GM23338 (cell line): ENCODE measurements around the gene TEX54. TPM values are rescaled to one million over a fixed set of nuclear protein-coding genes. Genes with fewer than 3 reads are reported as not detected.

Experiments
- ATAC-seq: fragments of 200-7000 bp; cut with Tn5 transposase; 3 replicates; pipeline ENCODE4 v1.9.1; 2020
- DNase-seq: peaks from one replicate; pipeline ENCODE4 v3.0.0-alpha.2; 2015; ENCODE audit warnings: low spot score
- H2AFZ ChIP-seq: fragments of 200-600 bp; sonication (generic); 2 replicates; pipeline ENCODE4 v1.8.0; 2016; ENCODE audit warnings: antibody characterized with exemption, mild to moderate bottlenecking, moderate library complexity
- H3F3A ChIP-seq: fragments of 200-600 bp; sonication (generic); replicated peaks from 2 replicates; pipeline ENCODE4 v1.8.0; 2017; ENCODE audit warnings: antibody characterized with exemption, mixed run types, low read depth
- H3K27ac ChIP-seq: fragments of 200-600 bp; sonication (generic); 2 replicates; pipeline ENCODE4 v1.6.1; 2016; ENCODE audit warnings: low read depth
- H3K27me3 ChIP-seq: fragments of 200-600 bp; sonication (generic); 2 replicates; pipeline ENCODE4 v1.8.0; 2016; ENCODE audit warnings: mild to moderate bottlenecking, mixed run types, moderate library complexity; ENCODE audit not compliant: insufficient read depth
- H3K36me3 ChIP-seq: fragments of 200-600 bp; sonication (generic); 2 replicates; pipeline ENCODE4 v1.8.0; 2016; ENCODE audit warnings: mild to moderate bottlenecking; ENCODE audit not compliant: insufficient read depth
- H3K4me1 ChIP-seq: fragments of 200-600 bp; sonication (generic); 2 replicates; pipeline ENCODE4 v1.8.0; 2016; ENCODE audit warnings: mild to moderate bottlenecking, moderate library complexity; ENCODE audit not compliant: insufficient read depth
- H3K4me2 ChIP-seq: fragments of 200-600 bp; sonication (generic); 2 replicates; pipeline ENCODE4 v1.7.1; 2017; ENCODE audit warnings: mixed run types
- H3K4me3 ChIP-seq: fragments of 200-600 bp; sonication (generic); 2 replicates; pipeline ENCODE4 v1.6.1; 2016; ENCODE audit warnings: mixed run types
- H3K79me2 ChIP-seq: fragments of 200-600 bp; sonication (generic); replicated peaks from 2 replicates; pipeline ENCODE4 v1.8.0; 2017; ENCODE audit warnings: mild to moderate bottlenecking; ENCODE audit not compliant: insufficient read depth
- H3K9me2 ChIP-seq: fragments of 200-600 bp; sonication (generic); 2 replicates; pipeline ENCODE4 v1.8.0; 2017; ENCODE audit not compliant: insufficient read depth
- H4K20me1 ChIP-seq: fragments of 200-600 bp; sonication (generic); replicated peaks from 2 replicates; pipeline ENCODE4 v1.8.0; 2017; ENCODE audit warnings: mild to moderate bottlenecking; ENCODE audit not compliant: insufficient read depth
- H3K27ac Mint-ChIP-seq: 2 replicates; pipeline ENCODE4 v1.8.0; 2020; ENCODE audit warnings: inconsistent platforms, mild to moderate bottlenecking, moderate library complexity, mixed read lengths
- H3K27me3 Mint-ChIP-seq: 3 replicates; pipeline ENCODE4 v1.8.0; 2022; ENCODE audit warnings: low read depth, mild to moderate bottlenecking, moderate library complexity, mixed read lengths, inconsistent platforms; ENCODE audit not compliant: insufficient read depth, poor library complexity
- H3K36me3 Mint-ChIP-seq: 3 replicates; pipeline ENCODE4 v1.8.0; 2021; ENCODE audit warnings: low read depth, mild to moderate bottlenecking, inconsistent platforms, moderate library complexity, mixed read lengths
- H3K4me1 Mint-ChIP-seq: 3 replicates; pipeline ENCODE4 v1.8.0; 2020; ENCODE audit warnings: mild to moderate bottlenecking, inconsistent platforms, mixed read lengths
- H3K4me3 Mint-ChIP-seq: 3 replicates; pipeline ENCODE4 v1.8.0; 2021; ENCODE audit warnings: moderate library complexity, mild to moderate bottlenecking, inconsistent platforms, mixed read lengths
- H3K9me3 Mint-ChIP-seq: 3 replicates; pipeline ENCODE4 v1.8.0; 2020; ENCODE audit warnings: moderate library complexity, mild to moderate bottlenecking, inconsistent platforms, mixed read lengths
- CREB1 ChIP-seq: fragments of 250-450 bp; sonication (Bioruptor Pico); IDR thresholded peaks from 2 replicates; pipeline ENCODE4 v1.5.0; 2020; ENCODE audit warnings: low read depth, mild to moderate bottlenecking, moderate library complexity
- CTCF ChIP-seq, 2 experiments: fragments of 200-600 bp in 1 of 2; sonication (generic) in 1 of 2; conservative IDR thresholded peaks; 2 replicates each; pipeline versions ENCODE4 v1.5.1 to v1.6.1; 2016 to 2017; ENCODE audit warnings: antibody characterized with exemption in 2 of 2, low read depth in 2 of 2, mild to moderate bottlenecking in 2 of 2, moderate library complexity in 1 of 2
- ETS1 ChIP-seq: IDR thresholded peaks from 2 replicates; pipeline ENCODE4 v1.6.1; 2016; ENCODE audit warnings: antibody characterized with exemption
- JUNB ChIP-seq: IDR thresholded peaks from one replicate; pipeline ENCODE4 v1.6.1; 2016; ENCODE audit warnings: antibody characterized with exemption; ENCODE audit not compliant: unreplicated experiment
- NANOG ChIP-seq: IDR thresholded peaks from 2 replicates; pipeline ENCODE4 v1.6.1; 2016; ENCODE audit warnings: antibody characterized with exemption, borderline replicate concordance
- REST ChIP-seq: IDR thresholded peaks from one replicate; pipeline ENCODE4 v1.6.1; 2018; ENCODE audit warnings: antibody characterized with exemption; ENCODE audit not compliant: unreplicated experiment
- STAT1 ChIP-seq: IDR thresholded peaks from one replicate; pipeline ENCODE4 v1.6.1; 2016; ENCODE audit warnings: antibody characterized with exemption; ENCODE audit not compliant: unreplicated experiment
- ZNF114 ChIP-seq: fragments of 250-450 bp; sonication (Bioruptor Pico); IDR thresholded peaks from 2 replicates; pipeline ENCODE4 v1.5.0; 2020; ENCODE audit warnings: mild to moderate bottlenecking, moderate library complexity
- polyA plus RNA-seq: library from polyadenylated mRNA; unstranded; fragments of >200 nt; fragmentation: Nextera tagmentation; extraction: Ambion mirVana; gene quantifications from 2 replicates; pipeline ENCODE4 v1.2.1, GENCODE V29; 2016
- total RNA-seq: library from RNA; depleted of rRNA; stranded (reverse); fragments of >200 nt; shearing (Covaris generic); gene quantifications from 2 replicates; pipeline ENCODE4 v1.2.3, GENCODE V29; 2014

The TEX54 gene
- total and polyA plus RNA-seq, 2 experiments from 2014 or later = 1.9 TPM; not detected in 1

- TF ChIP-seq ETS1 (no peak), JUNB (no peak), CTCF (conservative IDR thresholded peaks at IDR 0.05; ENCODE audit: low read depth in 2 of 2) (no peak)
Observed at GRCh38 chr11:62810748-62811147, 21.9 kb downstream of the TEX54 start (continued).

GRCh38 chr11:62806611-62807121 is 26.0 kb downstream of the TEX54 start:
- Histone ChIP-seq H3K36me3 (peaks cover 13% of the 10 kb centered on the region; the same call in 1 of the 2 replicates), H3K4me2 (peak overlapping the region; percentile 94), H3K4me3 (peak overlapping the region; percentile 73), H2AFZ (peak overlapping the region; percentile 98; the same call in 1 of the 2 replicates), H3K27ac (0 out of 2 replicates have a peak overlapping the region, but pooled peaks have one; percentile 92), H3K79me2 (peaks cover 27% of the 10 kb centered on the region), H4K20me1 (peaks cover 10% of the 10 kb centered on the region), H3F3A (peaks cover 12% of the 10 kb centered on the region), H3K4me1 (peaks cover 14% of the 10 kb centered on the region; the same call in 1 of the 2 replicates), H3K9me2 (no peaks in the 10 kb centered on the region), H3K27me3 (no peaks in the 10 kb centered on the region)
- H3K4me3 Mint-ChIP-seq = peak overlapping the region; percentile 97
- no peaks in the 10 kb centered on the region for H3K9me3 Mint-ChIP-seq
- H3K27ac Mint-ChIP-seq = no peak overlapping the region
- ATAC-seq (no peak), DNase-seq (no peak)
- peaks cover 6% of the 10 kb centered on the region for H3K27me3 Mint-ChIP-seq
- peaks cover 18% of the 10 kb centered on the region for H3K4me1 Mint-ChIP-seq
- peaks cover 21% of the 10 kb centered on the region for H3K36me3 Mint-ChIP-seq
- TF ChIP-seq REST (no peak), CTCF (conservative IDR thresholded peaks at IDR 0.05; ENCODE audit: low read depth in 2 of 2) (no peak), STAT1 (no peak), ZNF114 (CRISPR knock-in tag) (no peak), ETS1 (no peak), NANOG (no peak), CREB1 (CRISPR knock-in tag) (no peak)
